Neural cell (in vitro differentiated cells): ENCODE results near the gene ARID1B. TPM values are rescaled to one million over a fixed set of nuclear protein-coding genes. Genes with fewer than 3 reads are reported as not detected.

Experiments
- H2AFZ ChIP-seq: fragments of 200-600, 300-800 bp; sonication (generic), shearing (Covaris generic); 2 replicates; pipeline ENCODE4 v1.6.0; 2014; ENCODE audit warnings: low read depth, mild to moderate bottlenecking, antibody characterized with exemption, low read length, moderate library complexity
- H3F3A ChIP-seq: fragments of 200-600 bp; shearing (Covaris generic); 2 replicates; pipeline ENCODE4 v1.6.1; 2016; ENCODE audit warnings: mild to moderate bottlenecking, moderate library complexity, mixed read lengths, antibody characterized with exemption, low read length; ENCODE audit not compliant: insufficient read depth, poor library complexity, severe bottlenecking
- H3K27ac ChIP-seq: fragments of 200-600, 300-800 bp; sonication (generic), shearing (Covaris generic); 2 replicates; pipeline ENCODE4 v1.5.1; 2014; ENCODE audit warnings: mild to moderate bottlenecking, low read length, moderate library complexity
- H3K27me3 ChIP-seq: fragments of 300-800, 200-600 bp; sonication (generic), shearing (Covaris generic); 2 replicates; pipeline ENCODE4 v1.6.0; 2014; ENCODE audit warnings: mild to moderate bottlenecking, low read depth, low read length, moderate library complexity; ENCODE audit not compliant: insufficient read depth
- H3K36me3 ChIP-seq: fragments of 300-800, 200-600 bp; sonication (generic), shearing (Covaris generic); 2 replicates; pipeline ENCODE4 v1.5.1; 2014; ENCODE audit warnings: mild to moderate bottlenecking, antibody characterized with exemption, low read length, moderate library complexity; ENCODE audit not compliant: insufficient read depth
- H3K4me2 ChIP-seq: fragments of 300-800, 200-600 bp; sonication (generic), shearing (Covaris generic); 2 replicates; pipeline ENCODE4 v1.6.0; 2014; ENCODE audit warnings: mild to moderate bottlenecking, low read length
- H3K4me3 ChIP-seq: fragments of 300-800, 200-600 bp; sonication (generic), shearing (Covaris generic); 2 replicates; pipeline ENCODE4 v1.5.1; 2014; ENCODE audit warnings: mild to moderate bottlenecking, low read length, moderate library complexity
- H3K79me2 ChIP-seq: fragments of 200-600 bp; shearing (Covaris generic); replicated peaks from 2 replicates; pipeline ENCODE4 v1.6.0; 2014; ENCODE audit warnings: mild to moderate bottlenecking, low read length, moderate library complexity; ENCODE audit not compliant: insufficient read depth
- H3K9ac ChIP-seq: fragments of 300-800, 200-600 bp; sonication (generic), shearing (Covaris generic); 2 replicates; pipeline ENCODE4 v1.6.1; 2016; ENCODE audit warnings: mild to moderate bottlenecking, low read length, mixed read lengths
- H3K9me2 ChIP-seq: fragments of 200-600 bp; shearing (Covaris generic); 2 replicates; pipeline ENCODE4 v1.6.1; 2016; ENCODE audit warnings: mild to moderate bottlenecking, low read length, mixed read lengths; ENCODE audit not compliant: insufficient read depth
- H3K9me3 ChIP-seq: fragments of 200-600, 300-800 bp; sonication (generic), shearing (Covaris generic); 2 replicates; pipeline ENCODE4 v1.6.1; 2016; ENCODE audit warnings: mild to moderate bottlenecking, mixed run types, low read length, moderate library complexity, mixed read lengths
- H4K20me1 ChIP-seq: fragments of 200-600 bp; shearing (Covaris generic); 2 replicates; pipeline ENCODE4 v1.6.1; 2016; ENCODE audit warnings: mild to moderate bottlenecking, mixed run types; ENCODE audit not compliant: insufficient read depth
- CTCF ChIP-seq: fragments of 450-650 bp; IDR thresholded peaks from 2 replicates; pipeline ENCODE4 v1.5.1; 2014; ENCODE audit warnings: antibody characterized with exemption, mild to moderate bottlenecking, moderate library complexity; ENCODE audit not compliant: poor library complexity, severe bottlenecking
- EP300 ChIP-seq: fragments of 450-650 bp; conservative IDR thresholded peaks from 2 replicates; pipeline ENCODE4 v1.6.1; 2014; ENCODE audit warnings: antibody characterized with exemption, mild to moderate bottlenecking, moderate library complexity; ENCODE audit not compliant: poor library complexity, severe bottlenecking
- EZH2 ChIP-seq: fragments of 200-600, 300-800 bp; shearing (Covaris generic), sonication (generic); IDR thresholded peaks from 2 replicates; pipeline ENCODE4 v1.6.1; 2014; ENCODE audit warnings: antibody characterized with exemption, low read length, borderline replicate concordance, mild to moderate bottlenecking; ENCODE audit not compliant: insufficient read depth, poor library complexity, severe bottlenecking
- MXI1 ChIP-seq: fragments of 450-650 bp; conservative IDR thresholded peaks from 2 replicates; pipeline ENCODE4 v1.6.1; 2014; ENCODE audit warnings: antibody characterized with exemption, mild to moderate bottlenecking; ENCODE audit not compliant: poor library complexity, severe bottlenecking
- POLR2AphosphoS5 ChIP-seq: IDR thresholded peaks from 2 replicates; pipeline ENCODE4 v1.6.1; 2012
- RAD21 ChIP-seq: fragments of 450-650 bp; conservative IDR thresholded peaks from 2 replicates; pipeline ENCODE4 v1.6.1; 2014; ENCODE audit warnings: antibody characterized with exemption, mild to moderate bottlenecking, moderate library complexity
- SMC3 ChIP-seq: fragments of 450-650 bp; conservative IDR thresholded peaks from 2 replicates; pipeline ENCODE4 v1.6.1; 2014; ENCODE audit warnings: antibody characterized with exemption, mild to moderate bottlenecking, moderate library complexity; ENCODE audit not compliant: poor library complexity
- TAF1 ChIP-seq: IDR thresholded peaks from 2 replicates; pipeline ENCODE4 v1.6.1; 2012; ENCODE audit warnings: low read depth
- polyA minus RNA-seq: library from RNA; depleted of rRNA, polyadenylated mRNA; stranded (reverse); fragments of >200 nt; gene quantifications from 2 replicates; pipeline ENCODE4 v1.2.3, GENCODE V29; 2014
- polyA plus RNA-seq: library from polyadenylated mRNA; depleted of rRNA; stranded (reverse); fragments of >200 nt; gene quantifications from 2 replicates; pipeline ENCODE4 v1.2.3, GENCODE V29; 2014
- TF ChIP-seq, protein P1 (sequence below): IDR thresholded peaks from 2 replicates; pipeline ENCODE4 v1.6.1; 2012; ENCODE audit warnings: borderline replicate concordance

Gene ARID1B
- polyA plus RNA-seq: 35.0 and 42.5 TPM in 2 replicates
- polyA minus RNA-seq: 168 and 231 TPM in 2 replicates

DNA sequence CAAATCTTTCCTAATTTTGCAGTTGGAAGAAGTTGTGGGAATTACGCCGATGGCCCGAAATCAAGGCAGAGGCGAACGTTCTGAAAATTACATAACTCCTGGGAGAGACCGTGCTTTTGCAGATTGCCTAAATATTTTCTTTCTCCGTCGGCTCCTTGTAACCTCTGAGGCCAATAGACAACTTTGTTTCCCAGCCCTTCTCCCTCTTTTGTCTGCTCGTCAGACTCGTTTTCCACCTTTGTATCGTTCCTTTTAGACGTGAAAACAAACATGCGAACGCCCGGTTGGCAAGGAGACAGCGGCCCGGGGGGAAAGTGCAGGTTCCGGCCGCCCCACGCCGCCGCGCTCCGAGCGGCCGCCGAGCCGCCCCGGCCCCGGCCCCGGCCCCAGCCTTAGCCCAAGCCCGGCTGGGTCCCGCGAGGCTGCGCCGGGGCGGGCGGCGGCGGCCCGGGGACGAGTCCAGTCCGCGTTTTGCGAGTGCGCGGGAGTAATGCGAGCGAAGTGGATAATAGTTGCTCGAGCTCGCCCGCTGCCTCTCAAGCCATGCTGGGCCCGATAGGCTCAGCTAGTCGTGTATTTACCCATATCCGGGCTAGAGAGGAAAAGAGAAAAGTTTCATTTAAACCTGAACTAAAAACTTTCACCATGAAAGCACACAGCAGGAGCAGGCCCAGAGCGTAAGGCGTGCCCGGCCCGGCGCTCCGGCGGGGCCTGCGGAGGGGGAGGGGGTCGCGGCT lies at the start of gene ARID1B:
TSS of gene ARID1B (plus strand) at position 539 of the 737 bp plus-strand sequence. CDS start 303 bp downstream, outside the sequence.
- peak within 1 kb of the TSS; percentile 89 for H3K4me3 ChIP-seq
- peaks cover 3% of the 10 kb centered on the region for H3F3A ChIP-seq
- no peaks in the 10 kb centered on the region for H3K9me3 ChIP-seq
- no peaks in the 10 kb centered on the region for H3K36me3 ChIP-seq
- peak within 1 kb of the TSS; percentile 62 for H2AFZ ChIP-seq
- TF ChIP-seq, protein P1, sequence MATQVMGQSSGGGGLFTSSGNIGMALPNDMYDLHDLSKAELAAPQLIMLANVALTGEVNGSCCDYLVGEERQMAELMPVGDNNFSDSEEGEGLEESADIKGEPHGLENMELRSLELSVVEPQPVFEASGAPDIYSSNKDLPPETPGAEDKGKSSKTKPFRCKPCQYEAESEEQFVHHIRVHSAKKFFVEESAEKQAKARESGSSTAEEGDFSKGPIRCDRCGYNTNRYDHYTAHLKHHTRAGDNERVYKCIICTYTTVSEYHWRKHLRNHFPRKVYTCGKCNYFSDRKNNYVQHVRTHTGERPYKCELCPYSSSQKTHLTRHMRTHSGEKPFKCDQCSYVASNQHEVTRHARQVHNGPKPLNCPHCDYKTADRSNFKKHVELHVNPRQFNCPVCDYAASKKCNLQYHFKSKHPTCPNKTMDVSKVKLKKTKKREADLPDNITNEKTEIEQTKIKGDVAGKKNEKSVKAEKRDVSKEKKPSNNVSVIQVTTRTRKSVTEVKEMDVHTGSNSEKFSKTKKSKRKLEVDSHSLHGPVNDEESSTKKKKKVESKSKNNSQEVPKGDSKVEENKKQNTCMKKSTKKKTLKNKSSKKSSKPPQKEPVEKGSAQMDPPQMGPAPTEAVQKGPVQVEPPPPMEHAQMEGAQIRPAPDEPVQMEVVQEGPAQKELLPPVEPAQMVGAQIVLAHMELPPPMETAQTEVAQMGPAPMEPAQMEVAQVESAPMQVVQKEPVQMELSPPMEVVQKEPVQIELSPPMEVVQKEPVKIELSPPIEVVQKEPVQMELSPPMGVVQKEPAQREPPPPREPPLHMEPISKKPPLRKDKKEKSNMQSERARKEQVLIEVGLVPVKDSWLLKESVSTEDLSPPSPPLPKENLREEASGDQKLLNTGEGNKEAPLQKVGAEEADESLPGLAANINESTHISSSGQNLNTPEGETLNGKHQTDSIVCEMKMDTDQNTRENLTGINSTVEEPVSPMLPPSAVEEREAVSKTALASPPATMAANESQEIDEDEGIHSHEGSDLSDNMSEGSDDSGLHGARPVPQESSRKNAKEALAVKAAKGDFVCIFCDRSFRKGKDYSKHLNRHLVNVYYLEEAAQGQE: peak; percentile 19
- TF ChIP-seq MXI1 (peak; percentile 78), TAF1 (no peak), EZH2 (no peak), EP300 (peak; percentile 33), RAD21 (peak; percentile 53), CTCF (no peak), POLR2AphosphoS5 (peak; percentile 73), SMC3 (peak; percentile 56)
- no peaks in the 10 kb centered on the region for H3K9me2 ChIP-seq
- peaks cover 5% of the 10 kb centered on the region for H4K20me1 ChIP-seq
- H3K9ac ChIP-seq: peak within 1 kb of the TSS; percentile 97
- H3K4me2 ChIP-seq: peak within 1 kb of the TSS; percentile 90
- peaks cover 6% of the 10 kb centered on the region for H3K27me3 ChIP-seq
- H3K79me2 ChIP-seq: peaks cover 41% of the 10 kb centered on the region
- H3K27ac ChIP-seq: peak within 1 kb of the TSS; percentile 98

DNA sequence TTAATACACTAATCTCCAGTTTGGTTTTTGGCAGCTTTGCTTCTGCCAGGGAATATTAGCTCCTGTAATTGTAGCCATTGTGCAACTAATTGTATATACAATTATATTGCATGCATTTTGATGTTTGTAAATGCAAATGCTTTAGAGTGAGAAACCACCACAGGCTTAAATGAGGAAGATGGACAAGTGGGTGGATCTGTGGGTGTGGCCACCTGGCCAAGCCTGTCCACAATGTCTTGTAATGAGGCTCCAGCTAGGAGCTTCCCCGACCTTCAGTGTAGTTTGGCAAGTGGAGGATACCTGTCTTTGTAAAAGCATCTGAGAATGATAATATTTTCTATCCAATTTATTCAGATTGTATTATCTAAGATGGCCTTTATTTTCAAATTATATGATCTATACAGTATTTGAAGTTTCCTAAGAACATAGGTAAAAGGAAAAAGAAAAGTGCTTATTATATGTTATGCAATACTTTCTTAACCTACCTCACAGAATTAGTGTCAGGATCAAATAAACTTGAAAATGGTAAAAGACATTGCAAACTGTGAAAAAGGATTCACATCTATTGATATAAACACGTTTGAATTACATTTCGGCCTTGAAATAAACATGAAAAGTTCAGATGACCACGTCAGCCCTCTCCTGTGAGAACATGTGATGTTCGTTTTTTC lies 49.3 kb upstream of the ARID1B start:
- H3K9me3 ChIP-seq: no peaks in the 10 kb centered on the region
- no peaks in the 10 kb centered on the region for H3K36me3 ChIP-seq
- no peaks in the 10 kb centered on the region for H4K20me1 ChIP-seq

More for the DNA sequence above, 49.3 kb upstream of the ARID1B start:
- Histone ChIP-seq H3K9ac (no peak overlapping the region), H3F3A (no peaks in the 10 kb centered on the region), H3K4me3 (no peak overlapping the region), H3K79me2 (no peaks in the 10 kb centered on the region), H2AFZ (no peak overlapping the region), H3K27ac (no peak overlapping the region), H3K4me2 (no peak overlapping the region), H3K27me3 (peaks cover 61% of the 10 kb centered on the region), H3K9me2 (no peaks in the 10 kb centered on the region)
- TF ChIP-seq EZH2 (no peak), MXI1 (no peak), POLR2AphosphoS5 (no peak), TAF1 (no peak), RAD21 (no peak), CTCF (no peak), SMC3 (no peak), EP300 (no peak)
- TF ChIP-seq, protein P1: no peak
